CD4-positive, alpha-beta T cell treated with Interleukin-2 at 100 ng/mL for 4 hours (primary cell): Measurements from ENCODE around the gene CEP76.

Experiments
- DNase-seq: peaks from one replicate; pipeline ENCODE4 v3.0.0-alpha.2; 2020; ENCODE audit warnings: low spot score

Gene CEP76

GRCh38 chr18:12703664-12704063 lies 1.1 kb upstream of the CEP76 start:
- DNase-seq: no peak

DNA sequence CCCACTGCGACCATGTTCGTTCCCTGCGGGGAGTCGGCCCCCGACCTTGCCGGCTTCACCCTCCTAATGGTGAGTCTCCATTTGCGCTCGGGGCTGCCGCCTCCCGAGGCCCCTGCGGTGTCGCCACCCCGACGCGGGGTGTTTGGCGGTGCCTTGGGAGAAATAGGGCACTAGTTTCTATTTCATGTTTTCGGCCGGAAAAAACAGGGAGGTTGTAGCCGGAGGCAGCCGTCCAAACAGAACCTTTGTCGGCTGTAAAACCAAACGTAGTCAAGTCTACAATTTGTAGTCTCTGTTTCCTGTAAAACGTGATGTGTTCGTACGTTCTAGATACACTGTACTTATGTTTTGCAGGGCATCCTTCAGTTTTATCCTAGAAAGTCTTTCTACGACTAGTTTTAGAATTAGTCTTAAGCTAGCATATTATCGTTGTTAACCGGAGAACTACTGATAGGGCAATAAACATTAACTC lies 609 bp upstream of the CEP76 start:
- DNase-seq: no peak

GRCh38 chr18:12701161-12701560 lies 1.4 kb downstream of the CEP76 start:
- no peak for DNase-seq

GRCh38 chr18:12699747-12700146 lies 2.8 kb downstream of the CEP76 start:
- no peak for DNase-seq

GRCh38 chr18:12694032-12694431 lies 8.5 kb downstream of the CEP76 start:
- no peak for DNase-seq

- DNase-seq: no peak
Measured at GRCh38 chr18:12692206-12692605, 10.3 kb downstream of the CEP76 start.

DNA sequence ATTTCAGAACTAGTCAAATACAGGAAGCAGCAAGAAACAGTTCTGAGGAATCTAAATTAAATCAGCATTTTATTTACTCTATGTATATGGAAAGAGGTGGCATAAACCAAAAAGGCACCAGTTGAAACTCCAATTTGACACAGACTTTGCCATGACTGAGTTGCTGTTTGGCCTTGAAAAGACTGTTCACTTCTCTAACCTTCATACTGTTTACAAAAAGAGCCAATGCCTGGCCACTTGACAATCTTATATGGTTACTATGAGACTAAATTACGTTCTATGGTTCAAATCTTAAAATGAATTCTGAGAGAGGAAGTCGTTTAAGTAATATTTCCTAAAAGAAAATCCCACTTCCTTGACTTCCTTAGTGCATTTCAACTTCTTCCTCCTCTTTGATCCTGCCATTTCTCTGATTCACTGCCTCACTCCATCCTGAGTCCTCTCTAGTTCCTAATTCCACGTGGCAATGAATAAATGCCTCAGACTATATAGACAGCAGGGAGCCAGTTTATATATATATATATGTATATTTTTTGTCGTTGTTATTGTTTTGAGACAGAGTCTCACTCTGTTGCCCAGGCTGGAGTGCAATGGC lies 13.2 kb downstream of the CEP76 start:
- DNase-seq: no peak

GRCh38 chr18:12686100-12686499 lies 16.4 kb downstream of the CEP76 start:
- no peak for DNase-seq

GRCh38 chr18:12679183-12679786 lies 23.2 kb downstream of the CEP76 start:
- DNase-seq: no peak

GRCh38 chr18:12668041-12668440 lies 34.5 kb downstream of the CEP76 start:
- no peak for DNase-seq

- peak; percentile 50 for DNase-seq
Measured at GRCh38 chr18:12659904-12660605, 42.5 kb downstream of the CEP76 start.

- no peak for DNase-seq
Measured at GRCh38 chr18:12658426-12659138, 43.9 kb downstream of the CEP76 start.

- peak; percentile 40 for DNase-seq
Measured at GRCh38 chr18:12657684-12658425, 44.7 kb downstream of the CEP76 start, which contains the start of gene SPIRE1. SPIRE1 (minus strand) TSS chr18:12658107; CDS start chr18:12657866, 241 bp downstream.

DNA sequence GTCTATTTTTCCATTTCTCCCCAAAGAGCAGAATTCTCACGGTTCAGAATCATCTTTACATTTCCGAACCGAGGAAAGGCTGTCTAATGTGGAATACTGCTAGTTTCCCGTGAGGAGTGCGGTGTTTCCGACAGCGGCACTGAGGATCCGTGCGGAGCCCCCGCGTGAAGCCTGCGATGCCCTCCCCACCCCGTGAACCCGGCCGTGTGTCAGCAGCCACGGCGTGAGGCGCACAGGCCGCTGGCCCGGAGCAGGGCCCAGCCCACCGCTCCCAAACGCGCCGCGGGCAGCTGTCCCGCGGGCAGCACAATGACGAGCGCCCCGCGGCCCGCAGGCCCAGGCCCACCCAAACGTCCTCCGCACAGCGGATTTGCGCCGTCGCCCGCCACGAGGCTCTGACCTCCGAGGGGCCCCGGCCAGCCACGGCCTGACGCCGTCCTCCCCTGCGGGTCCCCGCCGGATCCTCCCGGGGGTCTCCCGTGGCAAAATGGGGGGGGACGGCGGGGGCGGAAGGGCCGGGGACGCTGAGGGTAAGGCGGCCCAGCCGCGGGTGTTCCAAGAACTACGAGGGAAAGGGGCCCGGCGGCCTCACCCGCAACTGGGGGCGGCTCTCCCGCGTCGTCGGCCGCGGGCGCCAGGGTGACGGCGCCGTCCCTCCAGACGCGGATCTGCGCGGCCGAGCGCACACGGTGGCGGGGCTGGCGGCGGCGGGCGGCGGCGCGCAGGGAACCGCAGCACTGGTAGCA lies 45.4 kb downstream of the CEP76 start:
- no peak for DNase-seq

- no peak for DNase-seq
Measured at GRCh38 chr18:12656605-12656937, 46.0 kb downstream of the CEP76 start.

GRCh38 chr18:12654971-12655370 lies 47.6 kb downstream of the CEP76 start:
- DNase-seq: no peak

DNA sequence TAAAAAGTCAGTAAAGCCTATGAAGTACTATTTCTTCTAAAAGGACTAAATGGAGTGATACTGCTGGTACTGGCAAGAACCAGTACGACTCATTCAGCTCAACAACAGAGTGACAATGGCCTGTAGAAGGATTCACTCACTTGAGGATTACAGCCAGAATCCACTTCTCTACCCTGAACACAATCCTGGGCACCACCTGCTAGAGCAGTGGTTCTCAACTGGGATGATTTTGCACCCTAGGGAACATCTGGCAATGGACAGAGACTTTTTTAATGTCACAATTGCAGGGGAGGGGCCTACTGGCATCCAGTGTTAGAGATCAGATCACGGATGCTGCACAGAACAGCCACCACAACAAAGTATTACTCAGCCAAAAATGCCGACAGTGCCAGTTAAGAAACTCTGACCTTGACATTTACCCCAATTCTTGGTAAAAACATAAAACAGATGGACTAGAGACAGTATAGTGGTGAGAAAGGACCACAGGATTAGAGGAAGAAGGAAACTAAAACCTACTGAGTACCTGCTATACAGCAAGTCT lies 49.6 kb downstream of the CEP76 start:
- DNase-seq: no peak

DNA sequence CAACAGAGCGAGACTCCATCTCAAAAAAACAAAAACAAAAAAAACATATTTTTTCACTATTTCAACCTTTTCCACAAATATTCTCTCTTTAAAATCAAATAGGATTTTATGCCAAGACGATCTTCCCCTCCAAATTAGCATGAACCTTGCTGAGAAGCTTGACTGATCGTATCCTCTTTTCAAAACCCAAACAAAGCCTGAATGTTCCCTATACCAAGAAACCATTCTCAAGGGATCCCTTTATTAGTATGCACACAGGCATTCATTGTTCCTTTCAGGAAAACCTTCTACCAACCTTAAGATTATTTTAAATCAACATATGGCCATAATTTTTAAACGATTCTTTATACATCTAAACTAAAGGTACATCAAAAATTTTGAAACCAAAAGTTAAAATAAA lies 50.9 kb downstream of the CEP76 start:
- DNase-seq: no peak

- DNase-seq: no peak
Measured at GRCh38 chr18:12647773-12648172, 54.8 kb downstream of the CEP76 start.

GRCh38 chr18:12645751-12646203 lies 56.7 kb downstream of the CEP76 start:
- DNase-seq: no peak

DNA sequence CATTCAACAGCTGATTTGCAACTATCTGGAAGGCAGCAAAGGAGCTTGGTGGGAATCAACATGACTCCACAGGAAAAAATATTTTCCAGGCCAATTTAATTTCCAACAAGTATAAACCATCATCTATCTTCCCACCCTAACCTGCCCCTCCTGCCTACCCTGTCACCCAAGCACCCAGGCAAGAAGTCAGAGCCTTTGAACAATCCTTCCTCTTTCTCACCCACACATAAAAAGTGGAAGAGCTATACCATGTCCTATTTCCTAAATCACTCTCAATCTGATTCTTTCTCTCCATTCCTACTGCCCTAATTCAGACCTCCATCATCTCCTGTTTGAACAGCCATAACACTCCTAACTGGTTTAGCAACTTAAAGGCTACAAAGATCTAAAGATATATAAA lies 57.3 kb downstream of the CEP76 start:
- DNase-seq: no peak
